Breast epithelium (tissue), 4 donors: Measurements from ENCODE around the gene PKIB. TPM values are rescaled to one million over a fixed set of nuclear protein-coding genes. Genes with fewer than 3 reads are reported as not detected.

Experiments used
- DNase-seq, 2 donors: peaks; one replicate each; pipeline ENCODE4 v3.0.0-alpha.2; 2019; ENCODE audit warnings: low spot score in 2 of 2
- H3K27ac ChIP-seq, 2 donors: fragments of 200-600 bp; sonication (generic) in 1 of 2; one replicate each; pipeline ENCODE4 v1.5.1; 2016 to 2019; ENCODE audit warnings: mild to moderate bottlenecking in 1 of 2
- H3K27me3 ChIP-seq, 2 donors: fragments of 200-600 bp; sonication (generic) in 1 of 2; one replicate each; pipeline versions ENCODE4 v1.5.1 to v1.6.0; 2017 to 2019; ENCODE audit warnings: control low read depth in 1 of 2, mild to moderate bottlenecking in 1 of 2
- H3K36me3 ChIP-seq: fragments of 200-600 bp; one replicate; pipeline ENCODE4 v1.5.1; 2019
- H3K4me1 ChIP-seq, 2 donors: fragments of 200-600 bp; sonication (generic); one replicate each; pipeline ENCODE4 v1.5.1; 2016 to 2019; ENCODE audit warnings: control low read depth in 1 of 2
- H3K4me3 ChIP-seq, 3 donors: fragments of 200-600 bp; sonication (generic); 1 replicate in 2 of 3; 2 replicates in 1 of 3; pipeline ENCODE4 v1.5.1; 2016 to 2019; ENCODE audit warnings: mild to moderate bottlenecking in 3 of 3, moderate library complexity in 2 of 3
- H3K9me3 ChIP-seq, 2 donors: fragments of 200-600 bp; sonication (generic) in 1 of 2; one replicate each; pipeline ENCODE4 v1.5.1; 2016 to 2019; ENCODE audit warnings: control low read depth in 1 of 2
- CTCF ChIP-seq, 3 donors: fragments of 450-650 bp; IDR thresholded peaks; one replicate each; pipeline ENCODE4 v1.5.1; 2016 to 2017; ENCODE audit warnings: antibody characterized with exemption in 3 of 3, mild to moderate bottlenecking in 3 of 3, moderate library complexity in 3 of 3
- POLR2A ChIP-seq: fragments of 450-650 bp; IDR thresholded peaks from one replicate; pipeline ENCODE4 v1.6.1; 2016; ENCODE audit warnings: antibody characterized with exemption, mild to moderate bottlenecking, moderate library complexity
- POLR2AphosphoS5 ChIP-seq, 3 donors: sonication (generic); formaldehyde crosslinking; IDR thresholded peaks; one replicate each; pipeline ENCODE4 v1.6.1; 2017; ENCODE audit warnings: antibody characterized with exemption in 3 of 3
- intact Hi-C: fragments of 100-400 bp; cut with DNase I; formaldehyde crosslinking; loops from one replicate; pipeline ENCODE4 v1.15.1; 2023; ENCODE audit warnings: low total_unique reads
- total RNA-seq, 3 donors: library from RNA; depleted of rRNA; stranded (reverse); fragments of >200 nt; gene quantifications; one replicate each; pipeline ENCODE4 v1.1.0, GENCODE V29; 2016

The PKIB gene
- total RNA-seq, 3 donors from 2014 or later: 1.6 to 33.5 (median 22.3) TPM

GRCh38 chr6:122673343-122673961 lies 63.2 kb downstream of the PKIB start:
- intact Hi-C loops: no loop called here
- DNase-seq: no peak
- Histone ChIP-seq H3K4me3 (no peak overlapping the region), H3K4me1 (no peaks in the 10 kb centered on the region), H3K27ac (no peak overlapping the region), H3K9me3 (no peaks in the 10 kb centered on the region), H3K27me3 (no peaks in the 10 kb centered on the region), H3K36me3 (no peaks in the 10 kb centered on the region)
- TF ChIP-seq POLR2A (no peak), POLR2AphosphoS5 (IDR thresholded peaks at IDR 0.05) (no peak)

GRCh38 chr6:122676146-122676545 lies 65.9 kb downstream of the PKIB start:
- no peak for DNase-seq
- no peak for TF ChIP-seq CTCF (IDR thresholded peaks at IDR 0.05)
- no peak for TF ChIP-seq POLR2AphosphoS5 (IDR thresholded peaks at IDR 0.05)
- no peak for TF ChIP-seq POLR2A
- Histone ChIP-seq H3K27me3 (no peaks in the 10 kb centered on the region), H3K4me3 (no peak overlapping the region), H3K9me3 (no peaks in the 10 kb centered on the region), H3K27ac (no peak overlapping the region), H3K36me3 (no peaks in the 10 kb centered on the region), H3K4me1 (no peaks in the 10 kb centered on the region)
- intact Hi-C loops: no loop called here

GRCh38 chr6:122676688-122677087 lies 66.5 kb downstream of the PKIB start:
- Histone ChIP-seq H3K27me3 (no peaks in the 10 kb centered on the region), H3K4me1 (no peaks in the 10 kb centered on the region), H3K4me3 (no peak overlapping the region), H3K27ac (no peak overlapping the region), H3K9me3 (no peaks in the 10 kb centered on the region), H3K36me3 (no peaks in the 10 kb centered on the region)
- intact Hi-C loops: no loop called here
- TF ChIP-seq CTCF (IDR thresholded peaks at IDR 0.05) (no peak), POLR2A (no peak), POLR2AphosphoS5 (IDR thresholded peaks at IDR 0.05) (no peak)
- DNase-seq: no peak

GRCh38 chr6:122677406-122677805 lies 67.2 kb downstream of the PKIB start:
- Histone ChIP-seq H3K4me1 (no peaks in the 10 kb centered on the region), H3K4me3 (no peak overlapping the region), H3K27ac (no peak overlapping the region), H3K36me3 (no peaks in the 10 kb centered on the region), H3K27me3 (no peaks in the 10 kb centered on the region), H3K9me3 (no peaks in the 10 kb centered on the region)
- intact Hi-C loops: no loop called here
- DNase-seq: no peak
- TF ChIP-seq POLR2AphosphoS5 (IDR thresholded peaks at IDR 0.05) (no peak), CTCF (IDR thresholded peaks at IDR 0.05) (no peak), POLR2A (no peak)

- no peak overlapping the region for H3K27ac ChIP-seq
- no peaks in the 10 kb centered on the region for H3K27me3 ChIP-seq
- H3K4me3 ChIP-seq: no peak overlapping the region
- intact Hi-C loops: no loop called here
- no peaks in the 10 kb centered on the region for H3K4me1 ChIP-seq
- no peaks in the 10 kb centered on the region for H3K9me3 ChIP-seq
- TF ChIP-seq POLR2AphosphoS5 (IDR thresholded peaks at IDR 0.05) (no peak), POLR2A (no peak), CTCF (IDR thresholded peaks at IDR 0.05) (no peak)
- H3K36me3 ChIP-seq: no peaks in the 10 kb centered on the region
- no peak for DNase-seq
These were observed 68.6 kb downstream of the PKIB start for GRCh38 chr6:122678841-122679240.
